Skeletal muscle tissue (tissue), 4 donors: ENCODE measurements around the gene LRRTM4. TPM values are rescaled to one million over a fixed set of nuclear protein-coding genes. Genes with fewer than 3 reads are reported as not detected.

ENCODE experiments used
- H3K27ac ChIP-seq: one replicate; pipeline ENCODE4 v1.7.0; 2013; ENCODE audit warnings: mild to moderate bottlenecking, low read depth, low read length, inconsistent platforms
- H3K27me3 ChIP-seq, 3 donors: one replicate each; pipeline ENCODE4 v1.7.0; 2013; ENCODE audit warnings: low read length in 3 of 3; ENCODE audit not compliant: control insufficient read depth in 3 of 3, insufficient read depth in 3 of 3
- H3K36me3 ChIP-seq, 3 donors: one replicate each; pipeline ENCODE4 v1.7.0; 2013; ENCODE audit warnings: low read length in 3 of 3; ENCODE audit not compliant: control insufficient read depth in 3 of 3, insufficient read depth in 3 of 3
- H3K4me1 ChIP-seq, 3 donors: one replicate each; pipeline ENCODE4 v1.7.0; 2013; ENCODE audit warnings: low read length in 3 of 3, mild to moderate bottlenecking in 3 of 3; ENCODE audit not compliant: control insufficient read depth in 3 of 3, insufficient read depth in 3 of 3
- H3K4me3 ChIP-seq, 3 donors: one replicate each; pipeline ENCODE4 v1.7.0; 2013; ENCODE audit warnings: low read length in 3 of 3
- H3K9ac ChIP-seq, 3 donors: one replicate each; pipeline ENCODE4 v1.7.0; 2013; ENCODE audit warnings: low read length in 3 of 3, mild to moderate bottlenecking in 3 of 3, moderate library complexity in 2 of 3, low read depth in 1 of 3
- H3K9me3 ChIP-seq, 3 donors: one replicate each; pipeline ENCODE4 v1.7.0; 2013; ENCODE audit warnings: low read length in 3 of 3; ENCODE audit not compliant: control insufficient read depth in 3 of 3
- total RNA-seq: library from RNA; depleted of rRNA; stranded (reverse); fragments of >200 nt; gene quantifications from one replicate; pipeline ENCODE4 v1.2.3, GENCODE V29; 2014
- donor health status: Osteomylitis.

LRRTM4 gene
- total RNA-seq, 1 donor from 2014 or later, result 1.6 TPM

DNA sequence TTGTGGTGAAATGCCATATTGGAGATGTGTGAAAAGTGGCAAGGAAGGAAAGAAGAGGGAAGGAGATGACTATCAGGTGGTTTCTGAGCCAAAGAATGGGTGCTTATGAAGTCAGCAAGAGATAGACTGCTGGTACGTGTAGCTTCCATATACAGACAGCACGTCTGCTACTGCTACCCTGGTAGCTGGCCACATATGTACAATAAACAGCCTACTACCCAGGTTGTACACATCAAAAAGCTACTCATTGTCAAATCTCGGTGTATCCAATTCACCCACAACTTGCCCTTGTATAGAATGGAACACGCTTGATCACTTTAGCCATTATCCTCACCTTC, 761.8 kb downstream of the LRRTM4 start:
- no peaks in the 10 kb centered on the region for H3K4me1 ChIP-seq
- H3K4me3 ChIP-seq, result no peak overlapping the region
- H3K9me3 ChIP-seq, result no peaks in the 10 kb centered on the region
- no peaks in the 10 kb centered on the region for H3K36me3 ChIP-seq
- H3K27me3 ChIP-seq, result no peaks in the 10 kb centered on the region
- no peak overlapping the region for H3K27ac ChIP-seq
- H3K9ac ChIP-seq, result no peak overlapping the region

DNA sequence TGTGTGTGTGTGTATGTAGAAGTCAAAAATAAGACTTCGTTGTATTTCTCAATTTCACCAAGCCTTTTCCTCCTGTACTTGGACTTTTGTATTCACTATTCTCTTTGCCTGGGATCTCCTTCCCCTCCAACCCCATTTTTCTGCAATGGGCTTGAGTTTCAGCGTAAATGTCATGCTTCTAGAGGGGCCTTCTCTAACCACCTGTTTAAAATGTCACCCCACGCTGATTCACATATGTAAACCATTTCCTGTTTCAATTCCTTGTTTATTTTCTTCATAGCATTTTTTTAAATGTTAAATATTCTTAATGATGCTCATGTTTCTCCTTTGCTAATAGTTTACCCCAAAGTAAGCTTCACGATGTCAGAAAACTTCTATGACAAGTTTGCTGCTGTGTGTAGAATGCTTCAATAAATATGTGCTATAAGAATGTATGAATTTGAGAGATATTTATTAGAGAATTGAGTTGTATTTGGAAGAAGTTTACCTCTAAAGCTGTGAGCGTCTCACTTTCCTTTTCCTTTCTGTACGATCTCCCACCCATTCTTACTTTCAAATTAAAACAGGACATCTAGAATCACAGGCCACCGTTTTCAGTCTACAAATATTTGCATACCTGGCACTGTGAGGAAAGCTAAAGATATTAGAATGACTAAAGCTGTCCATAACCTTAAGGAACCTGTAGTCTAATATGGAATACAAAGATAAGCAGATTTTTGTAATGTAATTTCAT, 762.4 kb downstream of the LRRTM4 start:
- Histone ChIP-seq H3K9me3 (no peaks in the 10 kb centered on the region), H3K4me1 (no peaks in the 10 kb centered on the region), H3K9ac (no peak overlapping the region), H3K27ac (no peak overlapping the region), H3K4me3 (no peak overlapping the region), H3K27me3 (no peaks in the 10 kb centered on the region), H3K36me3 (no peaks in the 10 kb centered on the region)

DNA sequence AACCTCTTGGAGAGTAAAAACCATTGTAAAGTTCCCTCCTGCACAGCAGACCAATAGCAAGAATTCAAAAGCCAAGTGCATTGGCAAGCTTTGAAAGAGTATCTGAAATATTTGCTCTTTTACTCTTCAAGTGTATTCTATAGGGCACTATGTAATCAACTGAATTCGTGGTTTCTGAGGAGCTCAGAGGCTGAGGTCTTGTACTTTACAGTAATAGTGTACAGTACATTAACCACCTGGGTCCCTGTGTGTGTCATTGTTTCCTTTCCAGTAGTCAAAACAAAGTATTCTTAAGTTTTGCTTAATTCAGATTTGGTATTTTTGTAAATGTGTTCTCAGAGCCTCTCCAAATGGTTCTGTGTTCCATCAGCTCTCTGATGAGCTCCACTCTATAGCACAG, 769.7 kb downstream of the LRRTM4 start:
- Histone ChIP-seq H3K9ac (no peak overlapping the region), H3K9me3 (no peaks in the 10 kb centered on the region), H3K4me3 (no peak overlapping the region), H3K27me3 (no peaks in the 10 kb centered on the region), H3K27ac (no peak overlapping the region), H3K4me1 (no peaks in the 10 kb centered on the region), H3K36me3 (no peaks in the 10 kb centered on the region)

DNA sequence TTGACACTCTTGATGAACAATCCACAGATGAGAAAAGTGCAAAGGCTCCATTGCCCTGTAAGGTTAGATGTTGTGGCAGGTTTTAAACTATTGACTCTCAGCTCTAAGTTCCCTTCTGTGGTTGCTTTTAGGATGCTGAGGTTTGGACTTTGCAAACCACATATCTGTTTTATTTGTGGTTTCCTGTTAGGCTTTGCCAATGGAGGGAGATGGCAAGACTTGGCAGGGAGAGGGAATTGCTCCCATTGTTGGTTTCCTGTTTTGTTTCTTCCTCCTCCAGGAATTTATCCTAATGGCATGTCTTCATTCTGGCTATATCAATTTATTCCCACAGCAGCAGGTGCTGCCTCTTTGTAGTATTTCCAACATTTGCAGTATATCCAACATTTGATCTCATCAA, 772.3 kb downstream of the LRRTM4 start:
- no peaks in the 10 kb centered on the region for H3K9me3 ChIP-seq
- no peaks in the 10 kb centered on the region for H3K27me3 ChIP-seq
- H3K4me1 ChIP-seq, result no peaks in the 10 kb centered on the region
- H3K27ac ChIP-seq, result no peak overlapping the region
- no peak overlapping the region for H3K4me3 ChIP-seq
- no peak overlapping the region for H3K9ac ChIP-seq
- H3K36me3 ChIP-seq, result no peaks in the 10 kb centered on the region

DNA sequence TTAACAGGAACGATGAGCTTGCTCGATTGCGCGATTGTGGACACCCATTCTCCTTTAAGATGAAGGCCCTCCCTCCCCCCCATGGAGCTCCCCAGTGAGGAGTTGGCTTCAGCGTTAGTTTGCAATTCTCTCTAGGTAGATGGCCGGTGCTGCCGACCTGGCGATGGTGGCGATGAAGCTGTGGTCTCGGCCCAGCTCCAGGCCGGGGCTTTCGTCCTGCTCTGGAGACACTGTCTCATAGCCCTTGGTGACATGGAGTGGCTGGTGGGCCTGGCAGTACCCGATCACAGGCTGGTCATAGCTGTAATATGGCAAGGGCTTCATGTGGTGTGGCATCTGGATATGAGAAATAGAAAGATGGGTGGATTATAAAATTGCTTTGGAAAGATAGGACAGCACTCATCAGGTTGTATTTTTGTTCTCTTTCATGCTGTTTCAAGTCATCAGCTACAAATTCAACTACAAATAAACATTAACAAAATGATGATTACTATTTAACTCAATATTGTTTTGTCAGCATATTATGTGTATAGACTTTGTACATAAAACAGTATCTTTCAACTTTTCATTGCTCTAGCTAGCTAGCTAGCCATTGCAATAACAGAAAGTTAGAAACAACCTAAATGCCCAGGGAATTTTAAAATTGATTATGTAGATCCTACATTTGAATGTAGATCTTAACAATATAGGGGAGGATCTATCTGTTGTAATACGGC, 773.4 kb downstream of the LRRTM4 start:
- no peaks in the 10 kb centered on the region for H3K9me3 ChIP-seq
- H3K27ac ChIP-seq, result no peak overlapping the region
- no peaks in the 10 kb centered on the region for H3K36me3 ChIP-seq
- no peak overlapping the region for H3K4me3 ChIP-seq
- H3K27me3 ChIP-seq, result no peaks in the 10 kb centered on the region
- no peak overlapping the region for H3K9ac ChIP-seq
- no peaks in the 10 kb centered on the region for H3K4me1 ChIP-seq

DNA sequence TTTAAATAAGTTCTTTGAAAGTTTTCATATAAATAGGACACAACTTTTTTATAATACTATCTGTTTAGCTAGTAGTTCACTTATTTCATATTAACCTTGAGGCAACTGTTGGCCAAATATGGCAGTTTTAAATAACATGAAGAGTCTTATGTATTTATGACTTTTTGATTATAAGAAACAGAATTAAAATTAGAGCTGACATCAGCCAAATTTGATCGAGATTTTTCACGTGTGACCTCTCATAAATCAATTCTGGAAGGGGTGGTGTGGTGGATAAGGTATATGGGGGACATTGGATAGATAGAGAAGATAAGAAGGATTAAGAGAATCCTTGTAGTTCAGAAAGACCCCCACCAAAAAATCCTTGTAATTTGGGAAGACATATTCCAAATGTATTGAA, 776.6 kb downstream of the LRRTM4 start:
- Histone ChIP-seq H3K36me3 (no peaks in the 10 kb centered on the region), H3K9me3 (no peaks in the 10 kb centered on the region), H3K4me1 (no peaks in the 10 kb centered on the region), H3K9ac (no peak overlapping the region), H3K4me3 (no peak overlapping the region), H3K27ac (no peak overlapping the region), H3K27me3 (no peaks in the 10 kb centered on the region)

- no peaks in the 10 kb centered on the region for H3K9me3 ChIP-seq
- no peaks in the 10 kb centered on the region for H3K36me3 ChIP-seq
- H3K4me1 ChIP-seq, result no peaks in the 10 kb centered on the region
- no peak overlapping the region for H3K4me3 ChIP-seq
- H3K27ac ChIP-seq, result no peak overlapping the region
- no peaks in the 10 kb centered on the region for H3K27me3 ChIP-seq
- no peak overlapping the region for H3K9ac ChIP-seq
These were observed 784.6 kb downstream of the LRRTM4 start for GRCh38 chr2:76737607-76738006.

- Histone ChIP-seq H3K9me3 (no peaks in the 10 kb centered on the region), H3K27me3 (no peaks in the 10 kb centered on the region), H3K9ac (no peak overlapping the region), H3K36me3 (no peaks in the 10 kb centered on the region), H3K4me3 (no peak overlapping the region), H3K27ac (no peak overlapping the region), H3K4me1 (no peaks in the 10 kb centered on the region)
These were observed 788.4 kb downstream of the LRRTM4 start for GRCh38 chr2:76733736-76734135.

DNA sequence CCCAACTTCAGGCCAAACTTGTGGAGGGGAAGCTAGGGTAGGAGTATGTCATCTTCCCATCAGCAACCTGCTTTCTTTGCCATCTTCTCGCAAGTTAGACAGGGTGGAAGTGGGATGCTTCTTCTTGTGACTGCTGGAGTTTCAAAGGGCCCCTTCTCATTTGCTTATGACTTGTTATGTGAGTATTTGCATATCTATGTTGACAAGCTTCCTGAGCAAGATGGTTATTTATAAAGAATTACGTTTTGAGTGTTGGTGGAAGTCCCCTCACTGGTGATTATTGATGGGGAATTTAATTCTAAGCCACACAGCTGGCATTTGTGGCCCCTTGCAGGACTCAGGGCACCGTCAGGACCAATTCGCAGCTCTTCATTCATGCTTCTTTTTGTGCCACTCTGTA, 791.0 kb downstream of the LRRTM4 start:
- no peak overlapping the region for H3K27ac ChIP-seq
- H3K4me3 ChIP-seq, result no peak overlapping the region
- no peaks in the 10 kb centered on the region for H3K27me3 ChIP-seq
- H3K4me1 ChIP-seq, result no peaks in the 10 kb centered on the region
- H3K36me3 ChIP-seq, result no peaks in the 10 kb centered on the region
- H3K9me3 ChIP-seq, result no peaks in the 10 kb centered on the region
- H3K9ac ChIP-seq, result no peak overlapping the region

- H3K4me3 ChIP-seq, result no peak overlapping the region
- no peaks in the 10 kb centered on the region for H3K36me3 ChIP-seq
- H3K27me3 ChIP-seq, result no peaks in the 10 kb centered on the region
- H3K27ac ChIP-seq, result no peak overlapping the region
- no peaks in the 10 kb centered on the region for H3K9me3 ChIP-seq
- no peaks in the 10 kb centered on the region for H3K4me1 ChIP-seq
- no peak overlapping the region for H3K9ac ChIP-seq
These were observed 792.2 kb downstream of the LRRTM4 start for GRCh38 chr2:76730021-76730420.
